ENCODE measurements around the gene LAMC2.

The LAMC2 gene

DNA sequence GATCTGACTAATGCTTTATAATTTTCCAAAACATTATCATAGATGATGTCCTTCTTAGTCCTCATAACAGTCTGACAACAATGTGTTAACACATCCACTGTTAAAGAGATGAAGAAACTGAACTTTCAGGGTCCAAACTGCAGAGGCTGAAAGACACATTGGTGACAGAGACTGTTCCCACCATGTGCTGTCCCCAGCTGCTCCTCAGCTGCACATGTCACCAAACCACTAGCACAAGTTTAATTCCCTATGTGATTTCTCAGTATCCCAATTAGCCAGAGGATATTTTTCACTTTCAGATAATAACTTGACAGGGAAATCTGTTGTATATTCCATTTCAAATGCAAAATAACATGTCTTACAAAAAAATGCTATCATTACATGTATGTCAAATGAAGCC lies 24.6 kb downstream of the LAMC2 start:
- no peak for DNase-seq (ENCODE audit: low read depth in 2 of 2, low spot score in 1 of 2)

DNA sequence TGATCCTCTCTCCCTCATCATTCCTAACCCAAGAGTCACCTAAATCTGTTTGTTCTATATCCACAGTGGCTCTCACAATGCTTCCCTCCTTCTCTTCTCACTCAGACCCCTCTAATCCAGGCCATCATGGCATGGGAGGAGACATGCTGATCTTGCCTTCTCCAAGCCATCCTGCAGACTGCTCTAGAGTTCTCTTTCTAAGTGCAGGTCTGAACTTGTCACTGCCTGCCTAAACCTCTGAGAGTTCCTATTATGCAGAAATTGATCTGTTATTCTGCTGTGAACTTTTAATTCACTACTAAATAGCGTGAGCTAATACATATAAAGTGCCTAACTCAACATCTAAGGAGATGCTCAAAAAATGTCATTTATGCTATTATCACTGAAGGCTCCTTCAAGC lies 26.8 kb downstream of the LAMC2 start:
- DNase-seq (ENCODE audit: low read depth in 2 of 2, low spot score in 1 of 2): no peak

GRCh38 chr1:183214021-183214970 lies 28.2 kb downstream of the LAMC2 start:
- DNase-seq (ENCODE audit: low read depth in 2 of 2, low spot score in 1 of 2): no peak

DNA sequence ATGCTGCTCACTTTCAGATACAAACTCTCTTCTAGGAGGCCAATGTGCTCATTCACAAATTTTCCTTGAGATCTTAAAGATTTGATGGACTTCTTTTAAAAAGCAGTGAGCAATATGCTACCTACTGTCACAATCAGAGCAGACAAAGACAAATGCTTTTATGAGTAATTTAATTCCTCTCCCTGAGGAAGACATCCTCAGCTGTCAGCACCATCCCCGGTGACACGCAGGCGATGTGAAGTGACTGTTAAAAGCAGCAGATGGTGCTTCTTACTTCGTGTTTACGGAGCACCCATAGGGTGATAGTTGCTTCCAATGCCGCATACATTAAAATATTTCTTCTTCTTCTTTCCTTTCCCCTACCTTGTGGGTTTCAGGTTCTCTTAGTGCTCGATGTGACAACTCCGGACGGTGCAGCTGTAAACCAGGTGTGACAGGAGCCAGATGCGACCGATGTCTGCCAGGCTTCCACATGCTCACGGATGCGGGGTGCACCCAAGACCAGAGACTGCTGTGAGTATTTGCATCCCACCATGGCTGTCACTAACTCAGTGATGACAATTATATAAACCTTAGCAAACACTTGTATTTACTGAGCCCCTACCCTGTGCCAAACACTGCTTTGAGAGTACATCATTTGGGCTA lies 29.1 kb downstream of the LAMC2 start:
- DNase-seq (ENCODE audit: low read depth in 2 of 2, low spot score in 1 of 2): no peak

GRCh38 chr1:183215936-183216335 lies 29.9 kb downstream of the LAMC2 start:
- no peak for DNase-seq (ENCODE audit: low read depth in 2 of 2, low spot score in 1 of 2)

DNA sequence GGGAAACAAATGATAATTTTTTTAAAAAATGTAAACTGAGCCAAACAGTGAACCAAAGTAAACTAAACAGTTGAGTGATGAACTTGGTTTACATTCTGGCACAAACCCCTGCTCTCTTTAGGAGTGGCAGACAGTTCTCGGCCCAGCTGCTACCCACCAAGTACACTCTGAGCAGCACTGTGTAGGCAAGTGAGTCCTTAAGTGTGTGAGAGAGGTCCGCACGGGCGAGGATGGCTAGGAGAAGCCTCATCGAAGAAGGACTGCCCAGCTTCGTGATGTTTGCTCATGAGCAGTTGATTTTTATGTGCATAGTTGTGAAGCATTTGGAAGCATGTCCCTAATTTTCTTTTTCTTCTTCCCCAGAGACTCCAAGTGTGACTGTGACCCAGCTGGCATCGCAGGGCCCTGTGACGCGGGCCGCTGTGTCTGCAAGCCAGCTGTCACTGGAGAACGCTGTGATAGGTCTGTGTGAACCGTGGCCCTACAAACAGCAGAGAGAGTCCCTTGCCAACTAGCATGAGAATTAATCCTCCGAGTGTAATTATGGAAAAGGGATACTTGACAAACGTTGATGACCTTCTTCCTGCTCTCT lies 32.1 kb downstream of the LAMC2 start:
- no peak for DNase-seq (ENCODE audit: low read depth in 2 of 2, low spot score in 1 of 2)

DNA sequence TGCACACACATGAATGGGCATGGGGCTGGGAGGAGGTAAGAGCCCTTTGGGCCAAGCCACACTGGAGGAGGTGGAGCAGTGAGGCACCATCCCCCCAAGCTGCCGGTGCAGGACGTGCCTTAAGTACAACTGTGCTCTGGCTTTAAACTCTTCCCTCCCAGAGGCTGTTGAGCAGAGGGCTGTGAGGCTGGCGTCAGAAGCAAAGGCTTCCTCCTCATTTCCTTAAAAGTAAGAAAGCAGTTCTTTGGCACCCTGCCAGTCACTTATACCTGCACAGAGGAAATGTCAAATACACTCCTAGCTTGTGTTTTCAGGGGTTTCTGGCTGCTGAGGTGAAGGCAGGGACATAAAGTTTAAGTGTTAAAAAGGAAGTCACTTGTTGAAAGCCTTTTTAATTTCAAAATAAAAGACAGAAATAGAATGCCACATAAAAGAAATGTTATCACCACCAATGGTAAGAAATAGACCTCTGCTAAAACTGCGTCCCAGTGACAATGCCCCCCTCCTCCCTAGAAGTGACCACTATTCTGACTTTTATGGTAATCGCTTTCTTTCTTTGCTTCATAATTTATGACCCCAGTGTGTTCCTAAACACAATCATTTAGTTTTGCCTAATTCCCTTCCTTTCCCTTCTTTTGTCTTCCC lies 33.0 kb downstream of the LAMC2 start:
- no peak for DNase-seq (ENCODE audit: low read depth in 2 of 2, low spot score in 1 of 2)

GRCh38 chr1:183219616-183220009 lies 33.5 kb downstream of the LAMC2 start:
- DNase-seq (ENCODE audit: low read depth in 2 of 2, low spot score in 1 of 2): no peak

DNA sequence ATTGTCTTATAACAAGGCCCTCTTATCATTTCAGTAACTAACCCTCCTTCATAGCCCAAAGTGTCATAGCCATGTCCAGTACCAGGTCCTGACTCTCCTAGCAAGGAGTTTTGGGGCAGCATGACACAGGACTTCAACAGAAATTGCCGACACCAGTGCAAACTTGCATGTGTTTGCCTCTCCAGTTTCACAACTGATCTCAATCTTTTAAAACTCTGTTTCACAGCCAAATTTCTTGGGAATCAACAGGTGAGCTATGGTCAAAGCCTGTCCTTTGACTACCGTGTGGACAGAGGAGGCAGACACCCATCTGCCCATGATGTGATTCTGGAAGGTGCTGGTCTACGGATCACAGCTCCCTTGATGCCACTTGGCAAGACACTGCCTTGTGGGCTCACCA lies 36.8 kb downstream of the LAMC2 start:
- DNase-seq (ENCODE audit: low read depth in 2 of 2, low spot score in 1 of 2): no peak

DNA sequence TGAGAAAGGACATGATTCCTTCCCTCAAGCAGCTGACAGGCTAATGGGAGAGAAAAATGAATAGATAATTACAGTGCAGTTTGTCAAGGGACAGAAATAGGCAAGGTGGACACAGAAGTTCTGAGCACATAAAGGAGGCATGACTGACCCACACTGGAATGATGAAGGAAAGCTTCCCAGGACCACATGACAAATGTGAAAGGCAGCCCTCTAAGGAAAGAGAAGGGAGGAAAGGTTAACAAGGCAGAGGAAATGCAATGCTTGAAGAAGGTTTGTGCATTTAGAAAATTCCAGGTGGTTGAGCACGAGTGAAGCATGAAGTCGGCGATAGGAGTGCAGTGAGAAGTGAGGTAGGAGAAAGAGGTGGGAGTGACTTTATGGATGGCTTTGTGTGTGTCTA lies 37.4 kb downstream of the LAMC2 start:
- DNase-seq (ENCODE audit: low read depth in 2 of 2, low spot score in 1 of 2): no peak

DNA sequence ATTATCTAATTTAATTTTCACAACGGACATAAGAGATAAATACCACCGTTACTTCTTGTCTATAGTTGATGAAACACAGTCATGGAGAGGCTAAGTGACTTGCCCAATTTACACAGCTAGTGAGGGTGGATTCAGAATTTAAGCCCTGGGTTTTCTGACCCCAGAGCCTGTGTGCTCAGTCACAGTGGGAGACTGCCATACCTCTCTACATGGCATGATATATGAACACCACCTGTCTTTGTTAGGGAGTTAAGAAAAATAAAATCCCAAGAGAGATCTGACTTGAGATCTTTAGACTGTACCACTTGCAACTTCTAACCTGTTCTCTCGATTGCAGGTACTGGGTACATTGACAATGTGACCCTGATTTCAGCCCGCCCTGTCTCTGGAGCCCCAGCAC lies 40.3 kb downstream of the LAMC2 start:
- no peak for DNase-seq (ENCODE audit: low read depth in 2 of 2, low spot score in 1 of 2)

DNA sequence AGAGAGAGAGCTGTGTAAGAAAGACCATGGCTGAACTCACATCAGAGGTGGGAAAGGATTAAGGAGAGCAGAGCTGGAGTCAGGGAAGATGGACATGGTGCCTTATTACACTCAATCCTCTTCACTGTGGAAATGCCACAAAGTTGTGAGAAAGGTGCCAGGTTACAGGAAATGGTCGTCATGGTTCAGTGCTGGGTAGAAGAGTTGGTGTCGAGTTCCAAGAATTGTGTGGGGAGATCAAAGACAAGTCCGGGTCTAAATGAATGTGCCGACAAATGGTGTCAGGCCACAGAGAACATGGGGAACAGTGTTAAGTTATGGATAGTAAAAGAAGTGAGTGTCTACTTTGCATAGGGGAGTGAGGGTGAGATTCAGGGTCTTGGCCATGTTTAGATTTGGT lies 40.9 kb downstream of the LAMC2 start:
- DNase-seq (ENCODE audit: low read depth in 2 of 2, low spot score in 1 of 2): no peak

- DNase-seq (ENCODE audit: low read depth in 2 of 2, low spot score in 1 of 2): no peak
Observed at GRCh38 chr1:183227422-183228346, 41.6 kb downstream of the LAMC2 start.

GRCh38 chr1:183228347-183229220 lies 42.5 kb downstream of the LAMC2 start:
- DNase-seq (ENCODE audit: low read depth in 2 of 2, low spot score in 1 of 2): no peak

DNA sequence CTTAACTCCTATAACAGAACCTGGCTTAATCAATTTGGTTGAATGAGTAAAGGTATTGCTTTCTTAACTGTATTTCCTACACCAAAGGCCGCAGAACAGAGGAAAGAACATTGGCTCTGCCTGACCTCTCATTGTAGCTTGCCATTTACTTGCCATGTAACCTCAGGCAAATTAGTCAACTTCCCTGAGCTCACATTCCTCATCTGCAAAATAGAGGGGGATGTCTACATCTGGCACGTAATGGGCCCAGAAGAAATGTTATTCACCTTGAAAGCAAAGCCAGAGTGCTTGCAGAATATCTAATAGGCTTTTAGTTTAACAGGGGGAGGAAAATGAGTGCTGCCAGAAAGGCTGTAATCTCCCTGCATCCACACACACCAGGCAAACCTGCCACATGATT lies 44.3 kb downstream of the LAMC2 start:
- DNase-seq (ENCODE audit: low read depth in 2 of 2, low spot score in 1 of 2): no peak

GRCh38 chr1:183231545-183231944 lies 45.5 kb downstream of the LAMC2 start:
- no peak for DNase-seq (ENCODE audit: low read depth in 2 of 2, low spot score in 1 of 2)

- no peak for DNase-seq (ENCODE audit: low read depth in 2 of 2, low spot score in 1 of 2)
Observed at GRCh38 chr1:183233113-183233512, 47.0 kb downstream of the LAMC2 start.

- no peak for DNase-seq (ENCODE audit: low read depth in 2 of 2, low spot score in 1 of 2)
Observed at GRCh38 chr1:183234660-183235476, 48.8 kb downstream of the LAMC2 start.

GRCh38 chr1:183235503-183235902 lies 49.4 kb downstream of the LAMC2 start:
- DNase-seq (ENCODE audit: low read depth in 2 of 2, low spot score in 1 of 2): no peak

All from stimulated activated CD8-positive, alpha-beta memory T cell treated with anti-CD3 and anti-CD28 coated beads, Interleukin-4, amount 100 ng/mL, for 4 hours (primary cell).